RWPE2 (cell line): Measurements from ENCODE around the gene KCNK10.
A peak's percentile ranks its signal among the peaks of the same experiment; 100 is the strongest.

Experiments
- ATAC-seq: fragments of 200-7000 bp; cut with Tn5 transposase; 3 replicates; pipeline ENCODE4 v1.9.1; 2021; ENCODE audit warnings: low read depth
- DNase-seq: peaks from one replicate; pipeline ENCODE4 v3.0.0-alpha.2; 2020; ENCODE audit warnings: low spot score
- H3K27ac ChIP-seq: fragments of 450-650 bp; 2 replicates; pipeline ENCODE4 v1.5.1; 2017; ENCODE audit warnings: mild to moderate bottlenecking; ENCODE audit not compliant: poor library complexity, severe bottlenecking
- H3K27me3 ChIP-seq: fragments of 250-450 bp; sonication (Bioruptor Pico); 2 replicates; pipeline ENCODE4 v1.5.1; 2021; ENCODE audit warnings: mild to moderate bottlenecking, moderate library complexity; ENCODE audit not compliant: insufficient read depth, poor library complexity, severe bottlenecking
- H3K36me3 ChIP-seq: fragments of 250-450 bp; sonication (Bioruptor Pico); 2 replicates; pipeline ENCODE4 v1.5.1; 2020; ENCODE audit warnings: low read depth, mild to moderate bottlenecking, moderate library complexity
- H3K4me1 ChIP-seq: fragments of 250-450 bp; sonication (Bioruptor Pico); 2 replicates; pipeline ENCODE4 v1.5.1; 2021; ENCODE audit warnings: mild to moderate bottlenecking, moderate library complexity; ENCODE audit not compliant: insufficient read depth, poor library complexity, severe bottlenecking
- H3K4me3 ChIP-seq: fragments of 250-450 bp; sonication (Bioruptor Pico); 2 replicates; pipeline ENCODE4 v1.5.1; 2021; ENCODE audit warnings: mild to moderate bottlenecking, moderate library complexity; ENCODE audit not compliant: severe bottlenecking
- H3K9me3 ChIP-seq: fragments of 250-450 bp; sonication (Bioruptor Pico); 2 replicates; pipeline ENCODE4 v1.5.1; 2021; ENCODE audit warnings: mild to moderate bottlenecking, moderate library complexity; ENCODE audit not compliant: severe bottlenecking
- TF ChIP-seq, protein P1 (sequence below): fragments of 450-650 bp; IDR thresholded peaks from one replicate; pipeline ENCODE4 v1.5.1; 2017; ENCODE audit warnings: mild to moderate bottlenecking, moderate library complexity; ENCODE audit not compliant: poor library complexity, severe bottlenecking

The KCNK10 gene

DNA sequence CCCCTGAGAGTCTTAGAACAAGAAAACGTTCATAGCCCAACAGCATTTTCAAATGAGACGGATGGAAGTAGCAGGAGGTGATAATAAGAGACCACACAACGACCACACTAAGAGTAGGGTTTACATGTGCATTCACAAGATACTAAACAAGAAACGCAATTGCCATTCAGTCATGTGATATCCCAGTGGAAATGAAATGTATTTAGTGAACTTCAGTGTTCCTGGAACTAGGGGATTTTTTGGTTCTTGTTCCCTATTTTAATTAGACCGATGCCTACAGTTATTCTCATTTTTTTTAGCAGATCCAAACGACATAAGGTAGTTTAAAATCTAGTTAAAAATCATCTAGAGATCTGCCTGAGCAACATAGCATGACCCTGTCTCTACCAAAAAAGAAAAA lies 168.1 kb downstream of the KCNK10 start:
- TF ChIP-seq, protein P1, sequence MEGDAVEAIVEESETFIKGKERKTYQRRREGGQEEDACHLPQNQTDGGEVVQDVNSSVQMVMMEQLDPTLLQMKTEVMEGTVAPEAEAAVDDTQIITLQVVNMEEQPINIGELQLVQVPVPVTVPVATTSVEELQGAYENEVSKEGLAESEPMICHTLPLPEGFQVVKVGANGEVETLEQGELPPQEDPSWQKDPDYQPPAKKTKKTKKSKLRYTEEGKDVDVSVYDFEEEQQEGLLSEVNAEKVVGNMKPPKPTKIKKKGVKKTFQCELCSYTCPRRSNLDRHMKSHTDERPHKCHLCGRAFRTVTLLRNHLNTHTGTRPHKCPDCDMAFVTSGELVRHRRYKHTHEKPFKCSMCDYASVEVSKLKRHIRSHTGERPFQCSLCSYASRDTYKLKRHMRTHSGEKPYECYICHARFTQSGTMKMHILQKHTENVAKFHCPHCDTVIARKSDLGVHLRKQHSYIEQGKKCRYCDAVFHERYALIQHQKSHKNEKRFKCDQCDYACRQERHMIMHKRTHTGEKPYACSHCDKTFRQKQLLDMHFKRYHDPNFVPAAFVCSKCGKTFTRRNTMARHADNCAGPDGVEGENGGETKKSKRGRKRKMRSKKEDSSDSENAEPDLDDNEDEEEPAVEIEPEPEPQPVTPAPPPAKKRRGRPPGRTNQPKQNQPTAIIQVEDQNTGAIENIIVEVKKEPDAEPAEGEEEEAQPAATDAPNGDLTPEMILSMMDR = no peak
- H3K9me3 ChIP-seq = no peaks in the 10 kb centered on the region
- H3K36me3 ChIP-seq = no peaks in the 10 kb centered on the region
- DNase-seq = no peak
- no peak for ATAC-seq
- no peak overlapping the region for H3K27ac ChIP-seq
- no peaks in the 10 kb centered on the region for H3K4me1 ChIP-seq
- H3K4me3 ChIP-seq = no peak overlapping the region
- H3K27me3 ChIP-seq = peaks cover 14% of the 10 kb centered on the region

DNA sequence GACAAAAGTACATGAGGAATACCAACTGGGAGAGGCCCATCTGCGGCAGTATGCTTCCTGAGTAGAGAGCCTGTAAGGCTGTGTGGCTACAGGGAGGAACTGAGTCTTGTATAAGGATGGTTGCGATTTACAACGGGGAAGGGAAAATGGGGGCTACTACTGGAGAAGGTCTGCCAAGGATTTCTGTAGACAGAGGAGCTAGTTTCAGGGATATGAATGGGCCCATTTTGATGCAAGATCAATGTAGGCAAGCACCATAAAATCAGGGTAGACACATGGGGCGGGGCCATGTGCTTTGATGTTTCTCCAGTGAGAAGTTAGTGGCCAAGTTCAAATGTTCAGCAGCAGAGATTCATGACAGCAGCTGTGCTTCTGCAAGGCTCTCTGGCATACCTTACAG lies 168.7 kb downstream of the KCNK10 start:
- H3K9me3 ChIP-seq = no peaks in the 10 kb centered on the region
- peaks cover 14% of the 10 kb centered on the region for H3K27me3 ChIP-seq
- H3K4me3 ChIP-seq = no peak overlapping the region
- H3K4me1 ChIP-seq = no peaks in the 10 kb centered on the region
- TF ChIP-seq, protein P1 = no peak
- no peak for ATAC-seq
- no peaks in the 10 kb centered on the region for H3K36me3 ChIP-seq
- H3K27ac ChIP-seq = no peak overlapping the region
- no peak for DNase-seq

DNA sequence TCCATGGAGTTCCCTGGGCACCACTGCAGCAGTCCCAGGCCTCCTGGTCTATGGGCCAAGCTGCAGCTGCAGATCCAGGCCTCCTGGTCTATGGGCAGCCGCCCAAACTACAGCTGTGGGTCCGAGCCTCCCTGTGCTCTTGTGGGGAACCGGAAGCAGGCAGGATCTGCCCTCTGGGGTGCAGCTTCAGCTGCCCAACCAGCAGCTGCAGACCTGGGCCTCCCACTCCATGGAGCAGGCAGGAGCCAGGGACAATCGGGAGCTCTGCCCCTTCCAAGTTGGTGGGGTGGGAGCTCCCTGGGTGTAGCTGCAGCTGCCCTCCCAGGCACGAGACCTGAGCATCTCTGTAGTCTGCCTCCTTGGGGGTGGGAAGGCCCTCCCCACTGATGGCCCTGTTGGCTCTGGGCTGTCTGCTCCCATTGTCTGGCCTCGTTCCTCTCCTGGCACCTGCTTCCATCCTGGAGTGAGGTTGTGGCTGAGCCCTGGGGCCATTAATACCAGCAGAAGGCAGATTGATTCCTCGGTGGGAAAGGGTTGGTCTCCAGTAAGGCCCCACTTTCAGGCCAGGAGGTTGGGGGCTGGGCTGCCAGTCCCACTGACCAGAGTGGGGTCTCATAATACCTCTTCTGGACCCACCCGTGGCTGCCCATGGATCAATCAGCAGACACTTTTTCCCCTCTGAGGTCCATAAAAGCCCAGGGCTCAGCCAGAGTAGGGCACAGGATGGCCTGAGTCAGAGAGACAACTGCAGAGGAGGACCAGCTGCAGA lies 176.0 kb downstream of the KCNK10 start:
- H3K4me3 ChIP-seq = no peak overlapping the region

DNA sequence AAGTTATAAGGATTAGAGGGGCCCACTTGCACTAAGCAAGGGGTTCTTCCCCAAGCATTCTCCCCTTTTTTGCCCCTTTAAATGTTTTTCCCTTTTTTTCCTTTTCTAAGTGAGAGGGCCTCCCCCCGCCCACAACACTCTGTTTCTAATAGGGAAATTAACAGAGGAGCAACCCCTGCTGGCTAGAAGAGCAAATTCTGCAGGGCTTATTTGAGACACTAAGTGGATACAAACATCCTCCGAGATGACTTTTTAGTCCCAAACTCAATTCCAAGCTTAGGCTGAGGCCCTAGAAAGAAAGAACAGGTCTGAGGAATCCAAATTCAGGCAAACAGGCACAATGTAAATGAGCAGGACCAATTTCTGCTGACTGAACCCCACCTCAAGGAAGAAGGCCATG lies 179.3 kb downstream of the KCNK10 start:
- H3K4me3 ChIP-seq = no peak overlapping the region
- H3K4me1 ChIP-seq = no peaks in the 10 kb centered on the region
- no peaks in the 10 kb centered on the region for H3K36me3 ChIP-seq
- DNase-seq = no peak
- no peak for ATAC-seq
- no peaks in the 10 kb centered on the region for H3K27me3 ChIP-seq
- no peak overlapping the region for H3K27ac ChIP-seq
- TF ChIP-seq, protein P1 = no peak
- no peaks in the 10 kb centered on the region for H3K9me3 ChIP-seq

More for the DNA sequence above, 176.0 kb downstream of the KCNK10 start:
- no peak overlapping the region for H3K27ac ChIP-seq
- no peaks in the 10 kb centered on the region for H3K4me1 ChIP-seq
- no peak for ATAC-seq
- TF ChIP-seq, protein P1 = no peak
- H3K36me3 ChIP-seq = no peaks in the 10 kb centered on the region
- DNase-seq = no peak
- no peaks in the 10 kb centered on the region for H3K27me3 ChIP-seq
- no peaks in the 10 kb centered on the region for H3K9me3 ChIP-seq

DNA sequence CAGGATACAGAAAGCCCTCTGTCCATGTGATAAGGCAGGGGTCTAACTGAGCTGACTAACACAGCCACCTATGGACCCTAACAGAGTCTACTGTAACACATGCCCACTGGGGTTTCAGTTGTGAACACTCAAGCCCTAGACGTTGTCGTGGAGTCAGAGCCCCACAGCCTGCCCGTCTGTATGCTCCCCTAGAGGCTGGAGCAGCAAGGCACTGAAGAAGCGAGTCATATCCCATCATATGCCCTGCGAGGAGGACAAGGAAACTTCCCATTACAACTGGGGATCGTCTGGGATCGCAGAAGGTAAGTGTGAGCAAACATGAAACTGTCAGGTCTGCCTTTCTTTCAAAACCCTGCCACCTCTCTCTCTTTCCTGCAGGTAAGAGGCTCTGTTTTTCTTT lies 180.1 kb downstream of the KCNK10 start:
- H3K4me3 ChIP-seq = no peak overlapping the region
- H3K27ac ChIP-seq = no peak overlapping the region
- DNase-seq (no peak), ATAC-seq (peak; percentile 19; the same call in 1 of the 3 replicates)
- no peaks in the 10 kb centered on the region for H3K27me3 ChIP-seq
- no peaks in the 10 kb centered on the region for H3K4me1 ChIP-seq
- no peaks in the 10 kb centered on the region for H3K36me3 ChIP-seq
- no peaks in the 10 kb centered on the region for H3K9me3 ChIP-seq
- TF ChIP-seq, protein P1 = no peak
